HG03045 (cell line): ENCODE data around the gene SP3.
"Not testable (repeated sequence)": the region's sequence is repeated elsewhere in the genome, so short reads cannot be mapped to it uniquely, and the experiment has no call there.

Experiments used
- ATAC-seq: cut with Tn5 transposase; IDR thresholded peaks from one replicate; pipeline ENCODE4 v1.9.1; 2021; ENCODE audit warnings: mild to moderate bottlenecking, moderate library complexity; ENCODE audit not compliant: unreplicated experiment

SP3 gene

DNA sequence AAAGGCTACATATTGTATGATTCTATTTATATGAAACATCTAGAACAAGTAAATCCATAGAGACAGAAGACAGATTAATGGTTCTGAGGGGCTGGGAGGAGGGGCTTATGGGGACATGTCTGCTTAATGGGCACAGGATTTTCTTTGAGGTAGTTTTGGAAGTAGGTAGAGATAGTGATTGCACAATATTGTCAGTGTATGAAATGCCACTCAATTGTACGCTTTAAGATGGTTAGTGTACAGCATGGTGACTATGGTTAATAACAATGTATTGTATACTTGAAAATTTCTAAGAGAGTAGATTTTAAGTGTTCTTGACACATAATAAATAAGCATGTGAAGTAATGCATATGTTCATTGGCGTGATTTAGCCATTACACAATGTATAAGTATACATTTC is 68.4 kb downstream of the SP3 start:
- no peak for ATAC-seq

DNA sequence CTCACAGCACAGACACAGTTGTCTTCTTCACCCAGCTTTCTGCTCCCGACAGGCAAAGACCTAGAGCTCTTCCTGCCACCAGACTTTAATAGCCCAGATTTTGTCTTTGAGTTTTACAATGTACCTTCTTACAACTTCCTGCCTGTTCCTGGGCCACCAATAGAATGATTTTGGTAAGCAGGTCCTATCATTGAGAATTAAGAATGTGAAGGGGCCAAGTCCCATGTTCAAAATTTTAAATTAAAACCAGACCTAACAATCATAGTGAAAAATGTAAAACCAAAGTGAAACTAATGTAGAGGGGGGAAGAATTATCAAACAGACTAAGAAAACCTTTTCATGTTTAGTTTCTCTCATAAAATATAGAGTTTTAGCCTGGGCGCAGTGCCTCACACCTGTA is 72.8 kb downstream of the SP3 start:
- no peak for ATAC-seq

DNA sequence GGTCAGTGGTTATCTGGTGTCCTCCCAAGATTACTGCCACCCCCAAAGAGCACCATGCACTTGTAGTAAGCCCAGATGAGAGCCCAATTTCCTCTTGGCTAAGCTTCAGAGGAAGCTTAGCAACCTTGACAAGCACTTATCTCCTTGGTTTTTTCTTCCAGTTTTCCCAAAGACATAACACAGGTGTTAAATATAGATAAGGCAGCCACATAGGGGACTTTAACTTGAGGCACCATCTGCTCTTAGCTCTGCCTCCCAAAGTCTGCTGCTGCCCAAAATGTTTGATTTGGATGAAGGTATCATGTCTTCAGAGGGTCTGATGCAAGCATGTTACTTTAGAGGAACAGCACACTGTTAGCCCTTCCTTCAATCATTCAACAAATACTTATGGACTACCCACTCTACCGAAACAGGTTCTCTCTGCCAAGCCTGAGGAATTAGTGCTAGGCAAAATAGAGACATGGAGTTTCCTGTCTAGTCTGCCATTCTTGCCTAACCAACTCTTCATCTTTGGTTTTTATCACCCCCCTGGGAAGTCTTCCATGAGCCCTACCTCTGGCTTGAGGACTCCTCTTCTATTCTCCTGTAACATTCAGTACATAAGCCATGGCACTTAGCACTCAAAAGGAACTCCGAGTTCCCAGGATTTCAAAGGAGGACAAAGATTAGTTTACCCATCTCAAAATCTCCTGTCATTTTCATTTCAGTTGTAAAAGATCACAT is 73.7 kb downstream of the SP3 start:
- ATAC-seq, result no peak

DNA sequence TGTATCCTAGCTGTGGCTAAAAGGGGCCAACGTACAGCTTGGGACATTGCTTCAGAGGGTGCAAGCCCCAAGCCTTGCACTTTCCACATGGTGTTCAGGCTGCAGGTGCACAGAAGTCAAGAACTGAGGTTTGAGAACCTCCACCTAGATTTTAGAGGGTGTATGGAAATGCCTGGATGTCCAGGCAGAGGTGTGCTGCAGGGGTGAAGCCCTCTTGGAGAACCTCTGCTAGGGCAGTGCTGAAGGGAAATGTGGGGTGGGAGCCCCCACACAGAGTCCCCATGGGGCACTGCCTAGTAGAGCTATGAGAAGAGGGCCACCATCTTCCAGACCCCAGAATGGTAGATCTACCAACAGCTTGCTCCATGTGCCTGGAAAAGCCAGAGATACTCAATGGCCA is 75.7 kb downstream of the SP3 start:
- not testable (repeated sequence) for ATAC-seq

DNA sequence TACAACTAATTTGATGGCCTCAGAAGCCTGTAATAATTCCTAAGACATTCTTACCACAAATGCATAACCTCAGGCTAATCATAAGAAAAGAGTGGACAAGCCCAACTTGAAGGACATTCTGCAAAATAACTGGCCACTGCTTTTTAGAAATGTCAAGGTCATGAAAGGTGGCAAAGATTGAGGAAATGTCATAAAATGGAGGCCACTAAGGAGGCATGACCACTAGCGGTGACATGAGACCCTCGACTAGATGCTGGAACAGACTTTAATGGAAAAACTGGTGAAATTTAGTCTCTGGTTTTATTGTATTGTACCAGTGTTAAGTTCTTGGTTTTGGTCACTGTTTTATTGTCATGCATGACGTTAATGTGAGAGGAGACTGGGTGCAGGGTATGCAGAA is 78.6 kb downstream of the SP3 start:
- no peak for ATAC-seq

DNA sequence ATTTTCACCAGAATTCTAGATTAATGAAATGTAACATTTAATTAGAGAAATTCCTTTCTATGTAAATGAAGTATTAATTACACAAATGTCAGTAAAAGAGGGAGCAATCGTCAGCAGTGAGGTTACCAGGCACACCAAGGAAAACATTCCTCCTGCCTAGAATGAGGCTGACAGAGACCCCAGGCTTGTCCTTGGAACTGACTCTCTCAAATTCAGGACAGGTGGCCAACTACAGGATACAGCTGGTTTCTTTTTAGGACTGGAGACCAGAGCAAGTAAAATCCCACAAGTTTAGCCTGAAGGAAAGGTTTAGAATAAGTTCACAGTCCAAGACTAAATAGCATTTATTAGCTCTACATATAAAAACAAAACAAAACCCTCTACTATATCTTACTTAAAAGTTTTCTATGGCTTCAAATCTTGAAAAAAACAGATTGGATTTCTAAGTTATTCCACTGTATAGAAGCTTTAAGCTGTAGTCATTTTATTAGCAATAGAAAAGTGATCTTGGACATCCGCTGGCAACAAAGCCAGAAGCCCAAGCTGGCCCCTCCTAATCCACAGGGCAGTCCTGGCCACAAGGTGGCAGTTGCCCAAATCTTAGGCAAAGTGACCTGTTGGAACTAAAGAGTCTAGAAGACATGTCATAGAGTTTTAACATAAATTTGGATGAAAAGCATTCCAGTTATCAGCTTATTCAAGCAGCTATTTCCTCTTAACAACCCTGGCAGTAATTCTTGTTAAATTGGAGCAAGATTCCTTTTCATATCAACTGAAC is 81.0 kb downstream of the SP3 start:
- no peak for ATAC-seq

DNA sequence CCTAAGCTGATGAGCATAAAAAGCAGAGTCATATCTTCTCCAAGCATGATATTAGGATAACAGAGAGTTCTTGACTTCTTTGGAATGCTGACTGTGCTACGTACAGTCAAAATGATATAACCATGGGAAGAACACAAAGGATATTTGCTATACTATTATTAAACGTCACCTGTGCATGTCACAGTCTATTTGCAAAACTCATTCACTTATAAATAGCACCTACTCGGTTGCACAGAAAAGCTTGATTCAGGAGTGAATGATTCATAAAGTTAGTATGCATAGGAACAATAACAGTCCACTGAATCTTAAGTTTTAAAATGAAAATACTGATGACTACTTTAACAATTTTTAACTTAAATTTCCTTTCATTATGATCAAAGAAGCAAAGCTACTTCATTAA is 83.3 kb downstream of the SP3 start:
- no peak for ATAC-seq

DNA sequence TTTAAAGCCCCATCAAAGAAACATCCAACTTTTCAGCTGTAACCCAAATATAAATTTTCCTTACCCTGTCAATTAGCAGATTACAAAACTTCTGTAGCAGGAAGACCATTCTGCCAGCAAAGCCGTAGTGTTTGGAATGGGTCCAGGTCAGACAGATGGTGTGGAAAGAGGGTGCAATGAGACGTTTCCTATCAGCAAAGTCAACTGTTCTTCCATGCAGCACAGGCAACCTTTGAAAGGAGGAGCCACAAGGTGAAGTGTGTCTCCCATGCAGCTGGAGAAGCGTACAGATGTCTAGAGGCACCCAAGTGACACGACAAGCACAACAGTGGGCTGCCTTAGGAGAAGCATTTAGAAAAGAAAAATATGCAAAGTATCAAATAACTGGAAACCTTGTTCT is 83.7 kb downstream of the SP3 start:
- ATAC-seq, result no peak

DNA sequence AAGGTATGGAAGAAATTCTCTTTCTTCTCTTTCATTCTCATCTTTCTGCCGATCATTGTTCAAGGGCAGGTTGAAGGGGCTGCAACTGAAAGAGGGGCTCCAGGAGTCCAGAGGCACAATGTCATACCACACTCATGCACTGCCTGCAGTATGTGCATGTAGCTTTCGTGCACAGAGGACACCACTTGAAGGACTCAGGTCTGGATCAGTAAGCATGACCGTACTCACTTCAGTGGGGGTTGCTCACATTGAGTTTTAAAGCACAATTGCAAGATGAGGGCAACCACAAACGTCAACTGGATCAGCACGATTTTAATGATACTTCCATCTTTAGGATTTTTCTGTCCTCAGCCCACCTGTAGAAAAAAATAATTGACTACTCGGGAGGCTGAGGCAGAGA is 84.6 kb downstream of the SP3 start:
- no peak for ATAC-seq

DNA sequence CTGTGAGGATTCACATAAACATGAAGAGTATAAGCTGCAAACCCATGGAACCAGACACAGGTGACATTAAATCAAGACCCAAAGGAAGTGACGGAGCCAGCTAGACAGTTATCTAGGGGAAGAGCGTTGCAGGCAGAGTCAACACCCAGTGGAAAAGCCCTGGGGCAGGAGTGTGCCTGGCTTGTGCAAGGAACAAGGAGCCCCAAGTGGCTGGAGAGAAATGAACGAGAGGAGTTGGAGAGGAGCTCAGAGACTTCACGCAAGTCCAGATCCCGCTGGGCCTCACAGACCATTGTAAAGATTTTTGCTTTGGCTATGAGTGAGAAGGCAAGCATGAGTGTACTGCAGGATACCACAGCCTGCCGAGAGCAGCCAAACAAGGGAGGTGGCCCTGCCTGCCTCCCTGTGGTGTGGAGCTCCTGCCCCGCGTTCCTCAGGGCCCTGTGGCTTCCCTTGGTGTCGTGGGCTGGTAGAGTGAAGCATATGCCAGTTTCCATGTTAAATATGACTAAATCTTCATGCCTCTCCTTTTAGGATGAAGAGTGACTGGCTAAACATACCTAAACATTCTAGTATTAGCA is 88.2 kb downstream of the SP3 start:
- ATAC-seq, result no peak

DNA sequence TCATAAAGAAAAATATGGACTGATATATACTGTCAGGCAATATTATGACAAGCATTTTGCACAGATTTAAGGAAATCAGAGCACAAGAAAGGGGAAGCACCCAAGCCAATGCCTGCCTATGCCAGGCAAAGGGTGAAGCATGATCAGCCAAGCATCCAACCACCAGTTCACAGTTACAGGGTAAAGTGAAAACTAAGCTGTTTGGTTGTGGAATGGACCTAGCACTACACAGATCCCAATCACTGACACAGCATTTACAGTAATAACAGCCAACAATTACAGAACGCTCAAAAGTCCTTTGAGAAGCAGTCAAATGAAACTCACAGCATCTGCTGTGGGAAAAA is 90.3 kb downstream of the SP3 start:
- ATAC-seq, result peak; percentile 82

DNA sequence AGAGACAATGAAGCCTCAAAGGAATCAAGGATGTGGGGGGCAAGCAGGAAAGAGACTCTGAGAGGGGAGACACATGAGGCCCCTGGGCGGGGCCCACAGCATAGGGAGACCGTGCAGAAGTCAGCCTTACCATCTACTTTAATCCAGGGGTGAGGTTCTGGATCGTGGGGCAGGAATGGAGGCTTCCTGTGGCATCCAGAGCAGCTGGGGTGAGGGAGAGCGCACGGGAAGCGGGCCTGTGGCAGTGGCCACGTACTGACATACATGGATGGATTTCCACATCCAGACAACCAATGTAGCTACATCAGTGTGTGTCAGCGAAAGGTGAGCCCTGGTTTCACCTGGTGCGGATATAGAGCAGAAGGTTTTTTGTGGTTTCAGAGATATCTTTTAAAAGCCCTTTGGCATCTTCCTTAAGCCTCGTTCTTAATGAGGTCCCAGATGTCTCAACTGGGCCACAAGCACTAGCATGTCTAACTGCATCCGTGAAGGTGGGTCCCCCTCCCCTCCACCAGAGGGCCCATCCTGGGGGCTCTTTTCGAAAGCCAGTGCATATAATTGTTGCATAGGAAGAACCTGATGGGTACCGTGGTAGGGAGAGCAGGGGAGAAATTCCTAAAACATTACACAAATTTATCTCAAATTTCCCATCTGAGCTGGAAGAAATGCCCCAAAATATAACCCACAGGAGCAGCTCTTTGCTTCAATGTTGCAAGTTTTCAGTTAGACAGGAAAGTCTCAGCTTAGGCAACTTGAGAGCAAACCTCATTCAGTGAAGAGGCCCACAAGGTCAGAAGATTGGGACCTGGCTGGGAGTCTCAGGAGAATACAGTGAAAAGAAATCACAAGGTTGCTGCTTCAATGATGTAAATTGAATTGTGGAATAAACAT is 90.9 kb downstream of the SP3 start:
- ATAC-seq, result peak; percentile 21

DNA sequence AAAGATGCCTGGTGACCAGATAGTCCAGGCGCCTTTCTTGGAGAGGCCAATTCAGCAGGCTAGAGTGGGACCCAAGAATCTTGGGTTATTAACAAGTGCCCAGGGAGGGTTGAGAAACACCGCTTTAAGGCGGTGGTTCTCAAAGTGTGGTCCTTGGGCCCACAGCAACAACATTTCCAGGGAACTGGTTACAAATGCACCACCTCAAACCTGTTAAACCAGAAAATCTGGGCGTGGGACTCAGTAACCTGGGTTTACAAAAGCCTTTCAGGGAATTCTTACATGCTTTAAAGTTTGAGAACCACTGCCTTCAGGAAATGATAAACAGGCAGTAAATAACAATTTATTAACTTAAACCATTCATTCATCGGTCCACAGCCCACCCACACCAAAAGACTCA is 92.5 kb downstream of the SP3 start:
- ATAC-seq, result no peak

DNA sequence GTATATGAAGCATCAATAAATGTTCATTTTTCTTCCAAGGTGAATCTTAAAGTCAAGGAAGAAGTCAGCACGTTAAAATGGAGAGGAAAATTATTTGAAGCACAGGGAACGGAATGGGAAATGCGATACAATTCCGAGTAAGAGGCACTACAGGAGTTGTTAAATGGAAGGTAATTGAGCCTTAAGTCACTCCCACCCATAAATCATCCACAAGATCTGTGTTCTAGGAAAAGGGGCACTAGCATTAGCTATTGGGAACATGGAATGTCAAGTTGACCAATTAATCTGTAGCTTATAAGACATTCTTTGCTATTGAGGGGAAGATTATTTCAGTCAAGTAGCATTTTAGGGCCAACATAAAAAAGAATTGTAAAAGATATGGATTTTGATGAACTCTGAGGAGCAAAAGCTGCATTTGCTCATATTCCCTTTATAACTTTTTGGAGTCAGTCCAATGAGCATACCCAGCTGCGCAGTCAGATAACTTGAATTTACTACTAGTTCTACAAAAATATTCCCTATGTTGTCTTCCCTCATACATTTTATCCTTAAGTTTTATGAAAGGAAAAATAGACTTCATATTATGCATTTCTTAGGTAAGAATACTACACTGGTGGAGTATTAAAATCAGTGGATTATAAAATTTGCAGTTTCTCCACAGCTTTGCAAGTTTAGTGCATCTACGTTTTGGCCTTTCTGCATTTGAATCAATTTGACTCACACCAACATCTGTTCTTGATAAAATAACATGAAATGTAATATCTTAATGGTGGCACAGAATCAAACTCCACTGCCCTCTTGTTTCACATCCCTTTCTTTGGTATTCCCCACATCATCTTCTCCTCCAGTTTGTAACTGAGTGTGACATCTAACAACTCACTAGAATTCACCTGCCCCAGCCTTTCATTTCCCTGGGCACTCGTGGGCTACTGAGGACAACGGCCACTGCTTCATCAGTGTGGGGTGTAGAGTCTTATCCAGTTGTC is 95.6 kb downstream of the SP3 start:
- no peak for ATAC-seq

DNA sequence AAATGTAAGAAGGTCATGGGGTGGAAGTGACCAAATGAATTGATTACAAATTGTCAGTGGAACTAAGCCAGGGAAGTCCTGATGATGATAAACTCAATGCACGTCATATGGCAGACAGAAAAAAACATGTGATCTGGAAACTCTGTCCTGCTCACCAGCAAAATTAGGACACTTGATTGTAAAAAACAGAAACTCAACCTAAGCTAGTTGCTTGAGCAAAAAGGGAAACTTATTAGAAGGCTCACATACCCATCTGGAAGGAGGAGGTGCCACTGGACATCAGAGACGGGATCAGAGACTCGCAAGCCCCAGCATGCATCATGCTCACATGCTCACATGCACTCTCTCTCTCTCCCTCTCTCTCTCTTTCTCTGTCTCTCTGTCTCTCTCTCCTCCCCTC is 96.8 kb downstream of the SP3 start:
- no peak for ATAC-seq

DNA sequence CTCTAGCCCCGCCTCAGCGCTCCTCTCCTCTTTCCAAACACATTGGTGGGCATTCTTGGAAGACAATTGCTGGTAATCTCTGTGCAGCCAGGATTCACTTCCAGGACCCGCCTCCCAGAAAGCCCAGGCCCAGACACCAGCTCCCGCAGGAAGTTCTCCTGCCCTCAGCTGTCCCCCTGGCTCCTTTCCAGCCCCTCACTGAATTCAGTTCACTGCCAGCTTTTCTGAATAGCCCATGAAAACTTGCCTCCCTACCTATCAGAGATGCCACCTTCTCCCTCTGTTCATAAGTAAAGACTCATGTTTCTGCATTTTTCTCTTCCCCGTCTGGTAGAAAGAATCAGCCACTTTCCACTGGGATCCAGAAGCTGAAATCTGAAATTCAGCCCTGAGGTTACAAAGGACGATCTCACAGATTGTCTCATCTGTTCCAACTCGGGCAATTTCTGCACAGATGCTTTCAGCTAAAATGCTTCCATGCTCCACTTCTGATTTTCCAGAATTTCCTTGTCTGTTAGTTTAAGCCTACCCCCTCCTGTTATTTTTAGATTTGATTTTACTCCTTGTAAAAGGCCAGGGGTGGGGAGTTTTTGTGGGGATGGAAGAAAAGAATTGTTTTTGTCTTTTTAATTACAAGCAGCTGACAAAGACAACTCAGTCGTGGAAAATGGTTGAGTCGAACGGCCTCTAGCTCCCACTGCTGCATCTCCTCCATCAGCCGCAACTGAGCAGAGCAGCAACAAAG is 98.1 kb downstream of the SP3 start:
- no peak for ATAC-seq

DNA sequence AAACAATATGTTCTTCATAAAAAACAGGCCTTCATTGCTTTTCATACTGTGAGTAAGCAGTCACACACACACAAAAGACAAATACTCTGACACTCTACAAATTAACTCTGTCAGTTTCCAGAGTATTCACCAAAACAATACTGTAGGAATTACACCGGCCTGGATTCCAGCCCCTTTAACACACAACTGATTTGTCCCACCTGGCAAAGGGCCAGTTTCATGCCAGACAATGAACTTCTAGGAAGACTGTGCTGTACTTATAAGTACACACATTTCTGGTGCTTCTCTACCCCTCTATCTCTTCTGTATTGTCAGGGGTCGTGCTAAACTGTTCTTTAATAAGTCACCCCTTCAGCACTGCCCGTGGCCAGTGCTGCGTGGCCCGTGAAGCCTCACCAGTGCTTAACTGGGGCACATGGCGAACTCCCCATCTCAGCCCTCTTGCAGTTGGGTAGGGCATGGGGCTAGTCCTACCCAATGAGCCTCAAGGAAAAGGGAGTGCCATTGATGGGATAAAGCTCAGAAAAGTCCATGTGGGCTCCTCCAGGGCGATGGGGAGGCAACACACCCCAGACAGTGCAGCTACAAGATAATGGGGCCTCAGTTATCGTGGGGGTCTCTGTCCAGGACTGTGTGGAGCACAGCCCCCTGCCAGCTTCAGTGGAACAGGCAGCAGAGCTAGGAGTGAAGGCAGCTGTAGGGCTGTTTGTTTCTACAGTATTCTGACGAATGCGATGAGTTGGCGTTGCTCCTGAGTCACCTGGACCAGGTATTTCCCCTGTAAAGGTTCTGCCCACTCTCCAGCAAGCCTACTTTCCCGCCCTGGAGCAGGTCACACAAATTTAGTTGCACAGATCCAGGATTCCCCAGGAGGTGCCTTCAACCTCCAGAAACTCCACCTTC is 99.0 kb downstream of the SP3 start:
- no peak for ATAC-seq

DNA sequence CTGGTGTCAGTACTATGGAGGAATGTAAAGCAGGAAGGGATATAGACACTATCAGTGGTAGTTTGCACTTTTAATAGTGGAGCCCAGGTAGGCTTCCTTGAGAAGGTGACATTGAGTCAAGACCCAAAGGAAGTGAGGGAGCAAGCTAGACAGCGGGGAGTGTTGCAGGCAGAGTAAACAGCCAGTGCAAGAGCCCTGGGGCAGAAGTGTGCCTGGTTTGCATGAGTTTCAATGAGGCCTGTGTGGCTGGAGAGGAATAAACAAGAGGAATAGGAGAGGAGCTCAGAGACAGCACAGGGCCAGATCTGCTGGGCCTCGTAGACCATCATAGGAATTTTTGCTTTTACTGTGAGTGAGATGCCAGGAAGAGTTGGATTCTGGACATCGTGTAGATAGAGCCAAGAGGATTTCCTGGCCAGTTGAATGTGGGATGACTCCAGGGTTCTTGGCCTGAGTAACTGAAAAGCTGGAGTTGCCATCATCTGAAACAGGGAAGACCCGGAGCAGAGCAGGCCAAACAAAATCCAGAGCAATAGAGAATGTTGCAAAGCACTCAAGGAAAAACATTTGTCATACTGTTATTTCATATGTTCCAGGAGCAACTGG is 102.5 kb downstream of the SP3 start:
- ATAC-seq, result no peak
